Measurements from ENCODE around the gene ANKRD13C.

The ANKRD13C gene

DNA sequence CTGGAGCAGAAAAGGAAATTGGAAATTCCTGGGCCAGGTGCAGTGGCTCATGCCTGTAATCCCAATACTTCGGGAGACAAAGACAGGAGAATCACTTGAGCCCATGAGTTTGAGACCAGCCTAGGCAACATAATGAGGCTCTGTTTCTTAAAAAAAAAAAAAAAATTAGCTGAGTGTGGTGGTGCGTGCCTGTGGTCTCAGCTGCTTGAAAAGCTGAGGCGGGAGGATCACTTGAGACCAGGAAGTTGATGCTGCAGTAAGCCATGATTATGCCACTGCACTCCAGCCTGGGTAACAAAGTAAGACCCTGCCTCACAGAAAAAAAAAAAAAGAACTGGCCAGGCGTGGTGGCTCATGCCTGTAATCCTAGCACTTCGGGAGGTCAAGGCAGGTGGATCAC is 76.6 kb downstream of the ANKRD13C start:
- TF ChIP-seq, protein P1, sequence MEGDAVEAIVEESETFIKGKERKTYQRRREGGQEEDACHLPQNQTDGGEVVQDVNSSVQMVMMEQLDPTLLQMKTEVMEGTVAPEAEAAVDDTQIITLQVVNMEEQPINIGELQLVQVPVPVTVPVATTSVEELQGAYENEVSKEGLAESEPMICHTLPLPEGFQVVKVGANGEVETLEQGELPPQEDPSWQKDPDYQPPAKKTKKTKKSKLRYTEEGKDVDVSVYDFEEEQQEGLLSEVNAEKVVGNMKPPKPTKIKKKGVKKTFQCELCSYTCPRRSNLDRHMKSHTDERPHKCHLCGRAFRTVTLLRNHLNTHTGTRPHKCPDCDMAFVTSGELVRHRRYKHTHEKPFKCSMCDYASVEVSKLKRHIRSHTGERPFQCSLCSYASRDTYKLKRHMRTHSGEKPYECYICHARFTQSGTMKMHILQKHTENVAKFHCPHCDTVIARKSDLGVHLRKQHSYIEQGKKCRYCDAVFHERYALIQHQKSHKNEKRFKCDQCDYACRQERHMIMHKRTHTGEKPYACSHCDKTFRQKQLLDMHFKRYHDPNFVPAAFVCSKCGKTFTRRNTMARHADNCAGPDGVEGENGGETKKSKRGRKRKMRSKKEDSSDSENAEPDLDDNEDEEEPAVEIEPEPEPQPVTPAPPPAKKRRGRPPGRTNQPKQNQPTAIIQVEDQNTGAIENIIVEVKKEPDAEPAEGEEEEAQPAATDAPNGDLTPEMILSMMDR (IDR thresholded peaks at IDR 0.05; ENCODE audit: low read depth, low read length): no peak
- Histone ChIP-seq H3K36me3 (no peaks in the 10 kb centered on the region), H3K9me3 (no peaks in the 10 kb centered on the region), H3K4me3 (ENCODE audit: low read depth, low read length) (no peak overlapping the region), H3K27me3 (no peaks in the 10 kb centered on the region), H3K4me1 (no peaks in the 10 kb centered on the region)
- no peak for DNase-seq

DNA sequence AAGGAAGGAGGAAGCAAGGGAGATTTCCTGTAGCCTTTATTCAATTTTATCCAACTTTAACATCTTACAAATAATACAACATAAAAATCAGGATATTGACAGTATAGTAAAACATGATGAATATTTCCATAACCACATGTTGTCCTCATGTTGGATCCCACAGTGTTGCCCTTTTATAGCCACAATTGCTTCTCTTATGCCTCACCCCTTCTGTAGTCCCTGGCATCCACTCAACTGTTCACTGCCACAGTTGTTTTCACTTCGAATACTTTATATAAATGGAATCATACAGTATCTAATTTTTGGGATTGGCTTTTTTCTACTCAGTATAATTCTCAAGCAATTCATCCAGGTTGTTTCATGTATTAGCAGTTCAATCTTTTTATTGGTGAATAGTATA is 88.6 kb downstream of the ANKRD13C start:
- Histone ChIP-seq H3K27me3 (no peaks in the 10 kb centered on the region), H3K4me3 (ENCODE audit: low read depth, low read length) (no peak overlapping the region), H3K36me3 (no peaks in the 10 kb centered on the region), H3K9me3 (no peaks in the 10 kb centered on the region), H3K4me1 (no peaks in the 10 kb centered on the region)
- TF ChIP-seq, protein P1 (IDR thresholded peaks at IDR 0.05; ENCODE audit: low read depth, low read length): no peak
- no peak for DNase-seq

DNA sequence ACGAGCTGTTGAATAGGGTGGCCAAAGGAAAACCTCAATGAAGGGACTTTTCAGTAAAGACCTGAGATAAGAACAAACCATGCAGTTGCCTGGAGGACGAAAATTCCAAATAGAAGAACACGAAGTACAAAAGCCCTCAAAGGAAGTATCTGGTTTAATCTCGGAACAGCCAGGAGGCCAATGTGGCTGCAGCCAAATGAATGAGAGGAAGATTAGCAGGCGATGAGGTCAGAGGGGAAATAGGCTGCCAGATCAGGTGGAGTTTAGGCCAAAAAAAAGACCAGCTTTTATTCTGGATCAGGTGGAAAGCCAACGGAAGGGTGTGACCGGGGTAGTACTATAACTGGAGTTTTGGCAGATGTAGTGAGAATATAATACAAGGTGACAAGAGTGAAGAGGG is 89.7 kb downstream of the ANKRD13C start:
- Histone ChIP-seq H3K4me1 (no peaks in the 10 kb centered on the region), H3K27me3 (no peaks in the 10 kb centered on the region), H3K4me3 (ENCODE audit: low read depth, low read length) (no peak overlapping the region), H3K9me3 (no peaks in the 10 kb centered on the region), H3K36me3 (no peaks in the 10 kb centered on the region)
- TF ChIP-seq, protein P1 (IDR thresholded peaks at IDR 0.05; ENCODE audit: low read depth, low read length): no peak
- DNase-seq: no peak

DNA sequence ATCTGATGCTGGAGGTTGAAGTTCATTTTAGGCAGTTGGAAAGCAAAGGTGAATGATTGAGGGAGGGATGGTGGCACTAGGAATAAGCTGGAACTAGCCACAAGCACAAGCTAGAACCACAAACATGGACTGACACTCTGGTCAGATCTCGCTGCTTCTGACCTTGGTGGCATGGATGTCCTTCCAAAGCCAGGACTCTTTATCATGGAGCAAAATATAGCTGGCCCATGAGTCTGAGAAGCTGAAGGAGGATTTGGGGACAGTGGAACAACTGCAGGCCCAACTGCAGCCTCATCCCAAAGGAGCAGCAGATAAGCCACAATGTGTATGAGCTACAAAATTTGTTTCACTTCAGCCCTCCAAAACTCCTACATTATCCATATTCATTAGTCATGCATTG is 97.9 kb downstream of the ANKRD13C start:
- Histone ChIP-seq H3K4me3 (ENCODE audit: low read depth, low read length) (no peak overlapping the region), H3K36me3 (no peaks in the 10 kb centered on the region), H3K27me3 (no peaks in the 10 kb centered on the region), H3K9me3 (no peaks in the 10 kb centered on the region), H3K4me1 (no peaks in the 10 kb centered on the region)
- no peak for DNase-seq
- TF ChIP-seq, protein P1 (IDR thresholded peaks at IDR 0.05; ENCODE audit: low read depth, low read length): no peak

DNA sequence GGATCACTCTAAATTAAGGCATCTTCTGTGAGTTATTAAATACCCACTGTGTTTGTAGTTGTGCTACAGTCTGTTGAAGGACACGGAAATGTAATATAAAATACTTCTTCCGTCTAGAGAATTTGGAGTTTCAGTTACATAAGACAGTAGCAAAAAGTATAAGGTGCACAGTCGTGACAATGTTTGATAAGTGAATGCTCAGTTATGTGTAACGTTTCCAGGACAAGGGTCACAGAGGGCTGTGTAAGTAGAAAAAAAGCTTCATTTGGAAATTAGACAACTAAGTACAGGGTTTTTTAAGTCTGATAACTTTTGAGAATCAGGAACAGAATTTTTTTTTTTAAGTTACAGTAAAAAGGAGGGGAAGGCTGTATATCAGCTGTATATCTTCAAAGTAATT is 105.8 kb downstream of the ANKRD13C start:
- Histone ChIP-seq H3K4me3 (ENCODE audit: low read depth, low read length) (no peak overlapping the region), H3K27me3 (no peaks in the 10 kb centered on the region), H3K36me3 (peaks cover 39% of the 10 kb centered on the region), H3K9me3 (no peaks in the 10 kb centered on the region), H3K4me1 (no peaks in the 10 kb centered on the region)
- TF ChIP-seq, protein P1 (IDR thresholded peaks at IDR 0.05; ENCODE audit: low read depth, low read length): no peak
- no peak for DNase-seq

DNA sequence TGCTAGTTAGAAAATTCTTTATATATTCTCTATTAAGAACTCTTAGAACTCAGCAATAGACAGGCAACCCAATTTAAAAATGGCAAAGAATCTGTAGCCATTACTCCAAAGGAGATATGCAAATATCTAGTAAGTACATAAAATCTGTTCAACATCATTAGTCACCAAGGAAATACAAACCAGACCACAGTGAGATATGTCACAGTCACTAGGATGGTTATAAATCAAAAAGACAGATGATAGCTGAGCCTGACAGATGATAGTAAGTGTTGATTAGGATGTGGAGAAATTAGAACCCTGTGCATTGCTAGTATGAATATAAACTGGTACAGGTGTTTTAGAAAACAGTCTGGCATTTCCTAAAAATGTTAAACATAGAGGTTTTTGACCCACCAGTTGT is 106.8 kb downstream of the ANKRD13C start:
- H3K4me1 ChIP-seq: no peaks in the 10 kb centered on the region
- no peak for DNase-seq
- no peaks in the 10 kb centered on the region for H3K9me3 ChIP-seq
- no peaks in the 10 kb centered on the region for H3K27me3 ChIP-seq
- TF ChIP-seq, protein P1 (IDR thresholded peaks at IDR 0.05; ENCODE audit: low read depth, low read length): no peak
- H3K36me3 ChIP-seq: peaks cover 41% of the 10 kb centered on the region
- no peak overlapping the region for H3K4me3 ChIP-seq (ENCODE audit: low read depth, low read length)

Measured in BE2C (cell line).